Measurements from ENCODE around the gene ASAH2. TPM values are rescaled to one million over a fixed set of nuclear protein-coding genes. Genes with fewer than 3 reads are reported as not detected.

Gene ASAH2
- total and polyA plus RNA-seq, 2 donors from 2014 or later, result 0.45 to 1.3 TPM

- Histone ChIP-seq H3K4me3 (ENCODE audit: low read length in 3 of 3) (no peak overlapping the region), H3K9ac (ENCODE audit: low read length in 3 of 3) (no peak overlapping the region)
- intact Hi-C loops (cut with DNase I), result no loop called here
Measured at GRCh38 chr10:50279489-50279888, 28.2 kb upstream of the ASAH2 start.

GRCh38 chr10:50275650-50276235 is 24.4 kb upstream of the ASAH2 start:
- H3K27me3 ChIP-seq (ENCODE audit: control insufficient read depth, insufficient read depth, low read length), result no peaks in the 10 kb centered on the region
- peak; percentile 57 for TF ChIP-seq CTCF (IDR thresholded peaks at IDR 0.05; ENCODE audit: borderline replicate concordance, extremely low read depth, insufficient read depth)
- H3K27ac ChIP-seq (ENCODE audit: low read depth in 2 of 2, low read length in 2 of 2), result no peak overlapping the region
- DNase-seq (peak in 3 of 5 donors; percentile 26 to 51 (median 32)), FAIRE-seq (no peak)
- no peaks in the 10 kb centered on the region for H3K9me3 ChIP-seq (ENCODE audit: control insufficient read depth in 2 of 3, insufficient read depth in 1 of 3, low read length in 3 of 3)
- no peaks in the 10 kb centered on the region for H3K4me1 ChIP-seq (ENCODE audit: control insufficient read depth in 2 of 3, insufficient read depth in 2 of 3, low read depth in 1 of 3, low read length in 3 of 3)
- no peak overlapping the region for H3K9ac ChIP-seq (ENCODE audit: low read length in 3 of 3)
- no peak overlapping the region for H3K4me3 ChIP-seq (ENCODE audit: low read length in 3 of 3)
- no peaks in the 10 kb centered on the region for H3K36me3 ChIP-seq (ENCODE audit: control insufficient read depth in 2 of 3, insufficient read depth in 3 of 3, low read length in 3 of 3)
- intact Hi-C loops (cut with DNase I), result no loop called here

More at GRCh38 chr10:50279489-50279888, 28.2 kb upstream of the ASAH2 start:
- no peaks in the 10 kb centered on the region for H3K4me1 ChIP-seq (ENCODE audit: control insufficient read depth in 2 of 3, insufficient read depth in 2 of 3, low read depth in 1 of 3, low read length in 3 of 3)
- no peaks in the 10 kb centered on the region for H3K36me3 ChIP-seq (ENCODE audit: control insufficient read depth in 2 of 3, insufficient read depth in 3 of 3, low read length in 3 of 3)
- FAIRE-seq (no peak), DNase-seq (no peak)
- no peaks in the 10 kb centered on the region for H3K9me3 ChIP-seq (ENCODE audit: control insufficient read depth in 2 of 3, insufficient read depth in 1 of 3, low read length in 3 of 3)
- no peak for TF ChIP-seq CTCF (IDR thresholded peaks at IDR 0.05; ENCODE audit: borderline replicate concordance, extremely low read depth, insufficient read depth)
- H3K27me3 ChIP-seq (ENCODE audit: control insufficient read depth, insufficient read depth, low read length), result no peaks in the 10 kb centered on the region
- H3K27ac ChIP-seq (ENCODE audit: low read depth in 2 of 2, low read length in 2 of 2), result no peak overlapping the region

- FAIRE-seq, result no peak
- Histone ChIP-seq H3K27ac (ENCODE audit: low read depth in 2 of 2, low read length in 2 of 2) (no peak overlapping the region), H3K4me1 (ENCODE audit: control insufficient read depth in 2 of 3, insufficient read depth in 2 of 3, low read depth in 1 of 3, low read length in 3 of 3) (no peaks in the 10 kb centered on the region), H3K9ac (ENCODE audit: low read length in 3 of 3) (no peak overlapping the region), H3K9me3 (ENCODE audit: control insufficient read depth in 2 of 3, insufficient read depth in 1 of 3, low read length in 3 of 3) (no peaks in the 10 kb centered on the region), H3K36me3 (ENCODE audit: control insufficient read depth in 2 of 3, insufficient read depth in 3 of 3, low read length in 3 of 3) (no peaks in the 10 kb centered on the region), H3K27me3 (ENCODE audit: control insufficient read depth, insufficient read depth, low read length) (no peaks in the 10 kb centered on the region), H3K4me3 (ENCODE audit: low read length in 3 of 3) (no peak overlapping the region)
- no peak for TF ChIP-seq CTCF (IDR thresholded peaks at IDR 0.05; ENCODE audit: borderline replicate concordance, extremely low read depth, insufficient read depth)
- intact Hi-C loops (cut with DNase I), result no loop called here
- DNase-seq, result no peak
Measured at GRCh38 chr10:50272531-50272930, 21.2 kb upstream of the ASAH2 start.

Data from kidney (tissue), 14 donors.